HG03460 (cell line): Measurements from ENCODE around the gene SRBD1.
"Not testable (repeated sequence)": the region's sequence is repeated elsewhere in the genome, so short reads cannot be mapped to it uniquely, and the experiment has no call there.

Experiments
- ATAC-seq: cut with Tn5 transposase; IDR thresholded peaks from one replicate; pipeline ENCODE4 v1.9.1; 2021; ENCODE audit not compliant: unreplicated experiment

Gene SRBD1

GRCh38 chr2:45435316-45435715 is 175.8 kb downstream of the SRBD1 start:
- no peak for ATAC-seq

GRCh38 chr2:45433363-45433762 is 177.7 kb downstream of the SRBD1 start:
- no peak for ATAC-seq

- no peak for ATAC-seq
These were observed 178.7 kb downstream of the SRBD1 start for GRCh38 chr2:45432406-45432805.

GRCh38 chr2:45426025-45426424 is 185.0 kb downstream of the SRBD1 start:
- not testable (repeated sequence) for ATAC-seq

- no peak for ATAC-seq
These were observed 188.1 kb downstream of the SRBD1 start for GRCh38 chr2:45422921-45423320.

DNA sequence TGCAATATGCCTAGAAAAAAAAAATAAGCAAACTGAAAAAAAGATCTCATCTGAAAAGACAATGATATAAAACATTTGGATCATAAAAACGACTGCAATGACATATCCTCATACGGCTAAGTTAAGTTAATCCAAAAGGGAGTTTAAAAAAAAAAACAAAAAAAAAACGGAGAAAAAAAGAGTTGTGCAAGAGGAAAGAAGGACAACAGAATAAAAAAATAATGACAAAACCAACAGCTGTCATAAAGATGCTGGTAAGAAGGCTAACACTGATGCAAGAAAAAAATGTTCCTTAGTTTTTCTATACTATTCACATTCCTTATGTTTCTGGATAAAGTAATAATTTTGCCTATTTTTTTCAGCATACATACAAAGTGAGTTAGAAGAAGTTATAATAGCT is 192.5 kb downstream of the SRBD1 start:
- ATAC-seq, result no peak

- no peak for ATAC-seq
These were observed 195.4 kb downstream of the SRBD1 start for GRCh38 chr2:45415534-45416123.

- no peak for ATAC-seq
These were observed 198.2 kb downstream of the SRBD1 start for GRCh38 chr2:45412754-45413379.

DNA sequence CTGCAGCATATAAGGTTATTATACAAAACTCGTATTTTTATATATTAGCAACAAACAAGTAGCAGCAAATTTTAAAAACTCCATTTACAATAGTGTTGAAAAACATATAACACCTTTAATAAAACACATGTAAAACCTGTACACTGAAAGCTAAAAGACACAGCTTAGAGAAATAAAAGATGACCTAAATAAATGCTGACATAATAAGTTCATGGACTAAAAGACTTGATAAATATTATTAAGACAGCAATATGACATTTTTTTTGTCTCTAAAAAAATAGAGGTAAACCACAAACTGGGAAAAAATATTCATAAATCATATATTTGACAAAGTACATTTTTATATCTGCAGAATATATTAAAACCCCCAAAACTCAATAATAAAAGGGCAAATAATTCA is 201.4 kb downstream of the SRBD1 start:
- ATAC-seq, result no peak

GRCh38 chr2:45406621-45407020 is 204.4 kb downstream of the SRBD1 start:
- ATAC-seq, result no peak

- no peak for ATAC-seq
These were observed 206.2 kb downstream of the SRBD1 start for GRCh38 chr2:45404807-45405297.

DNA sequence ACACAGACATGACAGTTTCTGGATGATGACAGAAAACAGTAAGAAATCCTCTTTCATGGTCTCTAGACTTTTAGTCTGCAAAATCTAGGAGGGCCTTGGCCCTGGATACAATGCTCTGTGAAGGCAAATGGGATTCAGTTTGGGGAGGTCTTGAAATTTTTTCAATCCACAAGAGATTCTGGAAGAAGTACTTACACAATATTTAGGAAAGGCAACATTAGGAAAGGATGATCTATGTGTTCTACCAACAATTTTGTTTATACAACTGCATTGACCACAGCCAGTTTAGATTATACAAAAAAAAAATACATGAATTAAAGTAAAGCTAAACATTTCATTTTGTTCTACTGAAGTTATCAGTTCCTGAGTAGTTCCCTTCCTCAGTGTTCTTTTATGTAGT is 208.0 kb downstream of the SRBD1 start:
- ATAC-seq, result no peak

DNA sequence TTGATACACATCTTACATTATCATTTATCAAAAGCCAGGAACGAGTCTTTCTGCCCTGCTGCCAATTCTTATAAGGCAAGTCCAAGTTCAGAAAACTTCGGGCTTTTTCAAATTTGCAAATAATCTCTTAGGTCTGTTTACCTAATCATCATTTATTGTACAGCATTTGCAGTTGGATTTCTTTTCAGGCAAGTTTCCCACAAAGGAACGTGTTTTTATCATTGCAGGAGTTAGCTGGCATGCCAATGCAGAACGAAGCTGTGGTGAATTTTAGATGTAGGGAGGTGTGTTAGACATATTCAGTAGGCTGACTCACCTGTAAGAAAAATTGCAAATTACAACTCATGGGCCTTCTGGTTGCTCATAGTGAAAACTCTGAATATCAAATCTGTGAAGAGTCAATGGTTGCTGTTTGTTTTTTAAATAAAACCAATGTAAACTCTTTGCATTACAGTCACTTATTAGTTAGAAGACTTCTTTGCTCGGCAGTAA is 209.6 kb downstream of the SRBD1 start:
- ATAC-seq, result no peak

DNA sequence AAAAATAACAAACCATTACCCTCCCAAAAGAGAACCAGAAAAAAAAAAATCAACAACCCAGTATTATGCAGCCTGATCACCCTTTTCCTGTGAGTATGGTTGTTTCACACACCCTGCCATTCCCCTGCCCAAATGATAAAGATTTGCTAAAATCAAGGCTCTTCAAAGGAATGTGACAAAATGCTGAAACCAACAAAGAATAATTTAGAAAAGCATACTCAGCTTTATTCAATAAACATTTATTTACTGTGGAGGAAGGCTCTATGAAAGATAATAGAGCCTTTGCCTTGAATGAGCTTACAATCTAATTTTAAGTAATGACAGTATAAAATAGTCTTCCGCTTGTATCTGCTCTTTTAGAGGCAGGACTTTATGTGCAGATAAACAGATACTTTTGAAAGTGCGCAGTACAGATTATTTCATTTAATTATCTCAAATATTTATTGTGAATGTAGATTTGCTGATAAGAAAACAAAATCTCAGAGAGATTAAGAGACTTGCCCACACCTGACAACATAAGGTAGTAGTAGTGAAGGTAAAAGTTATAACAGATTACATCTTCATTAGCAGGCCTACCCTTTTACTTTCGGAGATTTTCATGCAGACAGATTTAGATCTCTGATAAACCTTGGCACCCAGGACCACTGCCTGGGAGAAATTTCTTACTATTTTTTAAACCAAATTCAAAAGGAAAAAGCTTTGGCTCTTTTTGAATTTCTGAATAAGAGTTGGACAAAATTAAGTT is 211.9 kb downstream of the SRBD1 start:
- ATAC-seq, result no peak

DNA sequence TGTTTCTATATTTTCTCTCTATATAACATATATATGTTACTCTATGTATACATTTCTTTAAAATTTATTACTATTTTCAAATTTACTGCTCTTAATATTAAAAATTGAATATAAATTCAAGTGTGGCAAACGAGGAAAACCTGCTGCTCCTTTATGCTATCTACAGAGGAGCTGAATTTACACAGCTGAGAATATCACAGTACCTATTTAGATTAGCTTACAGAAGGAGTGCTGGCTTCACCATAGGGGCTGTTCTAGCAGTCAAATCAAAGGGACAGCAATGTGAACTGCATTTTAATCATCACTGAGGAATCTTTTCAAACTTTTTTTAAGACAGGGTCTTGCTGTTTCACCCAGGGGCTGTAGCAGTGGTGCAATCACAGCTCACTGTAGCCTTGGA is 213.8 kb downstream of the SRBD1 start:
- ATAC-seq, result no peak

- no peak for ATAC-seq
These were observed 214.4 kb downstream of the SRBD1 start for GRCh38 chr2:45396671-45397070.

GRCh38 chr2:45394842-45395241 is 216.2 kb downstream of the SRBD1 start:
- ATAC-seq, result no peak

DNA sequence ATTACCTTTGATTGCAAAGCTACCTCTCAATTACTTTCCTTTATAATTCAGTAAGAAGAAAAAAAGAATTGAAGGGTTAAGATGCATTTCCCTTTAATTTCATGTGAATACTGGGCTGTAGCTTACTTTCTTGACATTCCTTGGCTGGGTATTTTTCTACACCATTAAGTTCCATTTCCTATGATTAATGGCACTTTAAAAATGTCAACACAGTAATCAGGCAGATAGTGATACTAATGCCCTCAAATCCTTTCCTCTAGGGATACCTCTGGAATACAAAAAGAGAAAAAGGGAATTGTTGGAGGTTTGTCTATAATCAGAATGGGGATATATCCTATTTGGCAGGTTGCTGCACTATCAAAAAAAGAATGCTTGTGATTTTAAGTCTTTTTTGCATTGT is 216.9 kb downstream of the SRBD1 start:
- no peak for ATAC-seq

DNA sequence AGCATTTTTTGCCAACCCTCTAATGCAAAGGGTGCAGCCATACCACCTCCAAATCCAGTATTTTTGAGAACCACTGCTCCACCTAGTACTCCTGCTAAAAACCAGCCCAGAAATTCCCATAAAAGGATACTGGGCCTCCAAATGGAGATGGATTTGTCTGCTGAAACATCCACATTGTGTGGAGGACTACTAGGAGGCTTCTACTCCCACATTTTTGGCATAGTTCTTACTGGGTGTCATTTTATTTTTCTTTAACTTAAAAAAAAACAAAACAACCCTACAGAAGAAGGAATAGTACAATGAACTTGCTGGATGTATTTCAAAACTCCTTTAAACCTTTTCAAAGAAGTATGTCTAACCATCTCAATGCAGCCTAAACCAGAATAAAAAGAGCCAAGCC is 219.2 kb downstream of the SRBD1 start:
- no peak for ATAC-seq

DNA sequence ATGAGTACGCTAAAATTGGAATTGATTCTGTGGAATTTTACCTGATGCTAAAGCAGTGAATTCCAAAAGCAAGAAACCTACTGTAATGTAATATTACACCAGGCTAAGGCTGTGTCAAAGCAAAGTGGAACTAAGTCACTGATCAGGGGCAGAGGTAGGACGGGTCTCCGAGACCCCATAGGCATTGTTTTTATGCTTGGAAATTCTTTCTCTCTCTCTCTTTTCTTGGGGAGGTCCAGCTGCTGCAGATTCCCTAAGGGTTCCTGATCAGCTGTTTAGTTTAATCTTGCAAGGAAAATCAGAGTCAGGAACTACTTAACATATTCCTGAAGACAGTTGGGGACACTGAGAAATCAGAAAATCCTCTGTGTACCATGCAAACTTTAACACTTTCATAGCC is 220.2 kb downstream of the SRBD1 start:
- ATAC-seq, result no peak

DNA sequence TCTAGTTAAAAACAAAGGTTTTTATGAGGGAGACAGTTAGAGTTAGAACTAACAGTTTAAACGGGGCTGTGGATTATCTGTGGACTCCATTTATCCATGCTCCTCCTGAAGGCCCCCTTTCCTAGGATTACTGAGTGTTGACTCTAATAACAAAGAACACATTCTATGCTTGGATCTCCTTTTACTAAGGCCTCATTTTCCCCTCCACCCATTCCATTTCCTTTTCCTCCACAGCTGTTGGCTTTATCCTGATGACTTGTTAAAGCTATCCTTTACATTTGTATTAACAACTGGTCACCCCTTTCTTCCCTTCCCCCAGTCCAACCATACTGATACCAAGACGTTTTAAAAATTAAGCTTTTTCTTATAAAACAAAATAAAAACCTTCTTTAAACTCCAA is 220.6 kb downstream of the SRBD1 start:
- ATAC-seq, result no peak

- ATAC-seq, result no peak
These were observed 222.4 kb downstream of the SRBD1 start for GRCh38 chr2:45388541-45389100.
